ENCODE data around the gene CEBPE. TPM values are rescaled to one million over a fixed set of nuclear protein-coding genes. Genes with fewer than 3 reads are reported as not detected.
A peak's percentile ranks its signal among the peaks of the same experiment; 100 is the strongest.

Gene CEBPE
- total RNA-seq, 1 experiment from 2014 or later: not detected

DNA sequence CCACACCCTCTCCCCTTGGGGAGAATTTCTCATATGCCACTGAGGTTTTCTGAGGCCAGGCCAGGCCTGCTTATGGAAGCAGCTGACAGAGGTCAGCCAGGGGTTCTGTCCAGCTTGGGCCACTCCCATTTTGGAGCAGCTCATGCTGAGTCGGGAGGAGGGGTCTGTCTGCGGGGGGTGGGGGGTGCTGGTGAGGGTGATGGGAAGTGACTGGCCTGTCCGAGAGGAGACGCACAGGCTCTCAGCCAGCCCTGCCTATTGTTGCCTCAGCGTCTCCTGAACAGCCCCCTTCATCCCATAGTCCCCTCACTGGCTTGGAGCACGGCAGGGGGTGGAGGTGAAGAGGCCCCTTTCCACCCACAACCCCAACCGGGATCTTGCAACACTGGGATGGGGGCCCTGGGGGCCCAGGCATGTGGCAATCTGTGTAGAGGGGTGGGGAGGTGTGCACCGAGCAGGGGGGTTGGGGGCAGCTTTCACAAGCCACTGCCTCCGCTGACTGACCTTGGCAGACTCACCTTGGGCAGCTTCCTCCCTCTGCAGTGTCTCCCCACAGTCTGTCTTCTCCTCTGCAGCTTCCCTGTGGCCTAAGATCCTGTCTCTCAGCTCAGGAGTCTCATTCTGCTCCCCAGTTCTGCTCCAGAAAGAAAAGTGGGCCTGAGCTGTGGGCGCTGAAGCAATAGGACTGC, 5.5 kb downstream of the CEBPE start:
- no peaks in the 10 kb centered on the region for H3K9me3 Mint-ChIP-seq (ENCODE audit: unreplicated experiment)
- BruUV-seq (replicated peaks): no TSS peak
- no peak for DNase-seq
- Histone ChIP-seq H3K36me3 (ENCODE audit: control insufficient read depth, insufficient read depth, low read length) (no peaks in the 10 kb centered on the region), H3K9me3 (no peaks in the 10 kb centered on the region), H3K4me1 (no peaks in the 10 kb centered on the region), H3K4me3 (ENCODE audit: low read depth, low read length) (no peak overlapping the region), H3K27me3 (replicated peaks; ENCODE audit: control insufficient read depth, insufficient read depth, low read length) (no peaks in the 10 kb centered on the region)
- intact Hi-C loops (cut with micrococcal nuclease; ENCODE audit: unreplicated experiment): no loop called here
- H3K36me3 Mint-ChIP-seq (ENCODE audit: insufficient read depth, unreplicated experiment): no peaks in the 10 kb centered on the region
- no peaks in the 10 kb centered on the region for H3K27me3 Mint-ChIP-seq (ENCODE audit: insufficient read depth, unreplicated experiment)
- no peak overlapping the region for H3K4me3 Mint-ChIP-seq (ENCODE audit: unreplicated experiment)
- no peaks in the 10 kb centered on the region for H3K4me1 Mint-ChIP-seq (ENCODE audit: low read depth, unreplicated experiment)
- POLR2A ChIA-PET: interaction anchor here (1.2 kb wide), 1 partner anchor 18 kb away, joined by 7 read pairs; the partner anchor contains the start of gene C14orf119
- TF ChIP-seq, protein P1, sequence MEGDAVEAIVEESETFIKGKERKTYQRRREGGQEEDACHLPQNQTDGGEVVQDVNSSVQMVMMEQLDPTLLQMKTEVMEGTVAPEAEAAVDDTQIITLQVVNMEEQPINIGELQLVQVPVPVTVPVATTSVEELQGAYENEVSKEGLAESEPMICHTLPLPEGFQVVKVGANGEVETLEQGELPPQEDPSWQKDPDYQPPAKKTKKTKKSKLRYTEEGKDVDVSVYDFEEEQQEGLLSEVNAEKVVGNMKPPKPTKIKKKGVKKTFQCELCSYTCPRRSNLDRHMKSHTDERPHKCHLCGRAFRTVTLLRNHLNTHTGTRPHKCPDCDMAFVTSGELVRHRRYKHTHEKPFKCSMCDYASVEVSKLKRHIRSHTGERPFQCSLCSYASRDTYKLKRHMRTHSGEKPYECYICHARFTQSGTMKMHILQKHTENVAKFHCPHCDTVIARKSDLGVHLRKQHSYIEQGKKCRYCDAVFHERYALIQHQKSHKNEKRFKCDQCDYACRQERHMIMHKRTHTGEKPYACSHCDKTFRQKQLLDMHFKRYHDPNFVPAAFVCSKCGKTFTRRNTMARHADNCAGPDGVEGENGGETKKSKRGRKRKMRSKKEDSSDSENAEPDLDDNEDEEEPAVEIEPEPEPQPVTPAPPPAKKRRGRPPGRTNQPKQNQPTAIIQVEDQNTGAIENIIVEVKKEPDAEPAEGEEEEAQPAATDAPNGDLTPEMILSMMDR (IDR thresholded peaks at IDR 0.05; ENCODE audit: insufficient read depth in 1 of 2, low read depth in 1 of 2, low read length in 1 of 2, severe bottlenecking in 1 of 2, unreplicated experiment in 1 of 2): no peak
- no peak overlapping the region for H3K27ac Mint-ChIP-seq (ENCODE audit: unreplicated experiment)
- CTCF ChIA-PET: interaction anchor here (1.3 to 3.0 kb wide), 3 partner anchors 18 to 45 kb away, joined by 3 to 24 read pairs (median 6); partner anchors contain the start of genes ACIN1 and C14orf119

DNA sequence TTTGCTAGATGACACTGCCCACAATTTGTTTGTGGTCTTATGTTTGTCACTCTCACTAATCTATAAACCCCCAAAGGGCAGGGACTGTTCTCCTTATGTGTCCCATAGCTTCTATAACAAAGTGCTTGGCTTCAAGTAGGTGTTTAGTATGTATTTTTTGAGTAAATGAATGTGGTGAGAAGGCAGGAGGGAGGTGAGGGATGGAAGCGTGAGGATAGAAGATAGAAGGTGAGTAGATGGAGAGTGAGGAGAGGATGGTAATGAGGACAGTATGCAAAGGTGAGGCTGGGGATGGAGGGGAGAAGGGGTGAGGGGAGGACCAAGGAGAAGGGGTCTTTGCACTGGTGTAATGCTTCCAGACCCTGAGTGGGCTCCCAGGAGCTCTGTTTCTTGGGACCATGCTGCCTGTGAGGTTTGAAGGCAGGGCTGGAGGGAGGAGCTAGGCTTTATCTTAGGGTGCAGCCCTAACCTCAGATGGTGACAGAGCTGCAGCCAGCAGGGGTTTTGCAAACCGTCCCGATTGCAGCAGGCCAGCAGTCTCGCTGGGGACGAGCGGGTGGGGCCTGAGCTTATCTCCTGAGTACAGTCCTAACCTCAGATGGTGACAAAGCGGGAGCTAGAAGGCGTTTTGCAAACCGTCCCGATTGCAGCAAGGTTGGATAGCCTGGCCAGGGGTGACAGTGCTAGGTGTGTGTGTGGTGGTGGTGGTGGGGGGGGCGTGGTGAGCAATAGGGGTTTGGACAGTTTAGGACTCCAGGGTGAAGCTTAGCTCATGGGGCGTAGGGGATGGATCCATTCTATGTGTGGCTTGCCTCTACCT, 6.5 kb downstream of the CEBPE start:
- DNase-seq: peak in 1 of 2 experiments; percentile 25
- Histone ChIP-seq H3K9me3 (no peaks in the 10 kb centered on the region), H3K27me3 (replicated peaks; ENCODE audit: control insufficient read depth, insufficient read depth, low read length) (no peaks in the 10 kb centered on the region), H3K4me1 (no peaks in the 10 kb centered on the region), H3K36me3 (ENCODE audit: control insufficient read depth, insufficient read depth, low read length) (no peaks in the 10 kb centered on the region), H3K4me3 (ENCODE audit: low read depth, low read length) (no peak overlapping the region)
- intact Hi-C loops (cut with micrococcal nuclease; ENCODE audit: unreplicated experiment): no loop called here
- H3K27ac Mint-ChIP-seq (ENCODE audit: unreplicated experiment): no peak overlapping the region
- no TSS peak for BruUV-seq (replicated peaks)
- ChIA-PET POLR2A (interaction anchor here (1.2 kb wide), 1 partner anchor 17 kb away, joined by 7 read pairs; the partner anchor contains the start of gene C14orf119), CTCF (interaction anchor here (0.6 to 3.0 kb wide), 7 partner anchors 8 to 373 kb away, joined by 3 to 24 read pairs (median 6); partner anchors contain the start of genes ACIN1 and C14orf119)
- H3K4me1 Mint-ChIP-seq (ENCODE audit: low read depth, unreplicated experiment): no peaks in the 10 kb centered on the region
- H3K9me3 Mint-ChIP-seq (ENCODE audit: unreplicated experiment): no peaks in the 10 kb centered on the region
- no peaks in the 10 kb centered on the region for H3K36me3 Mint-ChIP-seq (ENCODE audit: insufficient read depth, unreplicated experiment)
- no peaks in the 10 kb centered on the region for H3K27me3 Mint-ChIP-seq (ENCODE audit: insufficient read depth, unreplicated experiment)
- TF ChIP-seq, protein P1 (IDR thresholded peaks at IDR 0.05; ENCODE audit: insufficient read depth in 1 of 2, low read depth in 1 of 2, low read length in 1 of 2, severe bottlenecking in 1 of 2, unreplicated experiment in 1 of 2): no peak
- H3K4me3 Mint-ChIP-seq (ENCODE audit: unreplicated experiment): no peak overlapping the region
